RWPE2 (cell line): Measurements from ENCODE around the gene AMOTL1.

ENCODE experiments used
- ATAC-seq: fragments of 200-7000 bp; cut with Tn5 transposase; 3 replicates; pipeline ENCODE4 v1.9.1; 2021; ENCODE audit warnings: low read depth
- DNase-seq: peaks from one replicate; pipeline ENCODE4 v3.0.0-alpha.2; 2020; ENCODE audit warnings: low spot score
- H3K27ac ChIP-seq: fragments of 450-650 bp; 2 replicates; pipeline ENCODE4 v1.5.1; 2017; ENCODE audit warnings: mild to moderate bottlenecking; ENCODE audit not compliant: poor library complexity, severe bottlenecking
- H3K27me3 ChIP-seq: fragments of 250-450 bp; sonication (Bioruptor Pico); 2 replicates; pipeline ENCODE4 v1.5.1; 2021; ENCODE audit warnings: mild to moderate bottlenecking, moderate library complexity; ENCODE audit not compliant: insufficient read depth, poor library complexity, severe bottlenecking
- H3K36me3 ChIP-seq: fragments of 250-450 bp; sonication (Bioruptor Pico); 2 replicates; pipeline ENCODE4 v1.5.1; 2020; ENCODE audit warnings: low read depth, mild to moderate bottlenecking, moderate library complexity
- H3K4me1 ChIP-seq: fragments of 250-450 bp; sonication (Bioruptor Pico); 2 replicates; pipeline ENCODE4 v1.5.1; 2021; ENCODE audit warnings: mild to moderate bottlenecking, moderate library complexity; ENCODE audit not compliant: insufficient read depth, poor library complexity, severe bottlenecking
- H3K4me3 ChIP-seq: fragments of 250-450 bp; sonication (Bioruptor Pico); 2 replicates; pipeline ENCODE4 v1.5.1; 2021; ENCODE audit warnings: mild to moderate bottlenecking, moderate library complexity; ENCODE audit not compliant: severe bottlenecking
- H3K9me3 ChIP-seq: fragments of 250-450 bp; sonication (Bioruptor Pico); 2 replicates; pipeline ENCODE4 v1.5.1; 2021; ENCODE audit warnings: mild to moderate bottlenecking, moderate library complexity; ENCODE audit not compliant: severe bottlenecking
- TF ChIP-seq, protein P1 (sequence below): fragments of 450-650 bp; IDR thresholded peaks from one replicate; pipeline ENCODE4 v1.5.1; 2017; ENCODE audit warnings: mild to moderate bottlenecking, moderate library complexity; ENCODE audit not compliant: poor library complexity, severe bottlenecking

The AMOTL1 gene, protein sequence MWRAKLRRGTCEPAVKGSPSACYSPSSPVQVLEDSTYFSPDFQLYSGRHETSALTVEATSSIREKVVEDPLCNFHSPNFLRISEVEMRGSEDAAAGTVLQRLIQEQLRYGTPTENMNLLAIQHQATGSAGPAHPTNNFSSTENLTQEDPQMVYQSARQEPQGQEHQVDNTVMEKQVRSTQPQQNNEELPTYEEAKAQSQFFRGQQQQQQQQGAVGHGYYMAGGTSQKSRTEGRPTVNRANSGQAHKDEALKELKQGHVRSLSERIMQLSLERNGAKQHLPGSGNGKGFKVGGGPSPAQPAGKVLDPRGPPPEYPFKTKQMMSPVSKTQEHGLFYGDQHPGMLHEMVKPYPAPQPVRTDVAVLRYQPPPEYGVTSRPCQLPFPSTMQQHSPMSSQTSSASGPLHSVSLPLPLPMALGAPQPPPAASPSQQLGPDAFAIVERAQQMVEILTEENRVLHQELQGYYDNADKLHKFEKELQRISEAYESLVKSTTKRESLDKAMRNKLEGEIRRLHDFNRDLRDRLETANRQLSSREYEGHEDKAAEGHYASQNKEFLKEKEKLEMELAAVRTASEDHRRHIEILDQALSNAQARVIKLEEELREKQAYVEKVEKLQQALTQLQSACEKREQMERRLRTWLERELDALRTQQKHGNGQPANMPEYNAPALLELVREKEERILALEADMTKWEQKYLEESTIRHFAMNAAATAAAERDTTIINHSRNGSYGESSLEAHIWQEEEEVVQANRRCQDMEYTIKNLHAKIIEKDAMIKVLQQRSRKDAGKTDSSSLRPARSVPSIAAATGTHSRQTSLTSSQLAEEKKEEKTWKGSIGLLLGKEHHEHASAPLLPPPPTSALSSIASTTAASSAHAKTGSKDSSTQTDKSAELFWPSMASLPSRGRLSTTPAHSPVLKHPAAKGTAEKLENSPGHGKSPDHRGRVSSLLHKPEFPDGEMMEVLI

DNA sequence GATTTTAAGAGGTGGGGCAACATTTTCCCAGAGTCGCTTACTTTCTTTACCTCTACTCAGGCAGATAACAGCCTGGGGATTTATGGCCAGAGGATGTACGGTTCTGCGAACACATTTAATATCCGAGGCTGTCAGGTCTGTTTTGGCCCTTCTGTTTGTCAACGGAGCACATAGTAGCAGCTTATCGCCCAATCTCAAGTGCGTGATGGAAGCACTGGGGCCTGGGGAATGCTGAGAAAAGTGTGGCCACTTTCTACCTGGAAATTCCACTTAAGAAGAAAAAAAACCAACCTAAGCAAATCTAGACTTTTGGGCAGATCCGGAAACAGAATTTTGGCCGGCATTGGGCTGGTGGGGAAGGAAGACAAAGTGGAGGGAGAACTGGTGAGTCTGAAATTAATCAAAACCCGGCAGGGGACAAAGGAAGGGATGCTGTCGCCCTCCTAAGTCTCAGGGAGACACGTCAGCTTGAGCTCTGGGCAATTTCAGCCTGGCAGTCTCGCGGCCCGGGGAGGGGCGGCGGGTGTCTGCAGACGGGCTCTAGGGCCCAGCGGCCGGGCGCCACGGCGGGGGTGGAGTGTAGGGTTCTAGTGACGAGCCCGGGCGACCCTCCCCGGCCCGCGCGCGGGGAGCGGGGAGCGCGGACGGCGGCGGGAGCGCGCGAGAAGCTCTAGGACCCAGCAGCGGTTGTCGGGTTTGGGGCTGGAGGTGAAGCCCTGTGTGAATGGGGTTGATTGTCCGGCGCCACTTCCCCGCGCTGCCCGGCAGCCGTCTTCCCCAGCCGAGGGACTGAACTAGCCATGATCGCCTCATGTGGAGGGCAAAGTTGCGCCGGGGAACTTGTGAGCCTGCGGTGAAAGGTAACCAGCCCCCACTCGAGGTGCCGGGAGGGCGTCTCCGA lies at the start of gene AMOTL1:
Gene AMOTL1 (plus strand): TSS at position 656 of the 901 bp plus-strand sequence. CDS start 156 bp downstream, at position 812.
- H3K27ac ChIP-seq = peak within 1 kb of the TSS; percentile 90
- no peaks in the 10 kb centered on the region for H3K36me3 ChIP-seq
- no peaks in the 10 kb centered on the region for H3K9me3 ChIP-seq
- peak within 1 kb of the TSS; percentile 76 for H3K4me3 ChIP-seq
- H3K4me1 ChIP-seq = peaks cover 40% of the 10 kb centered on the region
- DNase-seq = peak; percentile 89
- TF ChIP-seq, protein P1, sequence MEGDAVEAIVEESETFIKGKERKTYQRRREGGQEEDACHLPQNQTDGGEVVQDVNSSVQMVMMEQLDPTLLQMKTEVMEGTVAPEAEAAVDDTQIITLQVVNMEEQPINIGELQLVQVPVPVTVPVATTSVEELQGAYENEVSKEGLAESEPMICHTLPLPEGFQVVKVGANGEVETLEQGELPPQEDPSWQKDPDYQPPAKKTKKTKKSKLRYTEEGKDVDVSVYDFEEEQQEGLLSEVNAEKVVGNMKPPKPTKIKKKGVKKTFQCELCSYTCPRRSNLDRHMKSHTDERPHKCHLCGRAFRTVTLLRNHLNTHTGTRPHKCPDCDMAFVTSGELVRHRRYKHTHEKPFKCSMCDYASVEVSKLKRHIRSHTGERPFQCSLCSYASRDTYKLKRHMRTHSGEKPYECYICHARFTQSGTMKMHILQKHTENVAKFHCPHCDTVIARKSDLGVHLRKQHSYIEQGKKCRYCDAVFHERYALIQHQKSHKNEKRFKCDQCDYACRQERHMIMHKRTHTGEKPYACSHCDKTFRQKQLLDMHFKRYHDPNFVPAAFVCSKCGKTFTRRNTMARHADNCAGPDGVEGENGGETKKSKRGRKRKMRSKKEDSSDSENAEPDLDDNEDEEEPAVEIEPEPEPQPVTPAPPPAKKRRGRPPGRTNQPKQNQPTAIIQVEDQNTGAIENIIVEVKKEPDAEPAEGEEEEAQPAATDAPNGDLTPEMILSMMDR = peak; percentile 29
- peak; percentile 82 for ATAC-seq
- H3K27me3 ChIP-seq = no peaks in the 10 kb centered on the region

DNA sequence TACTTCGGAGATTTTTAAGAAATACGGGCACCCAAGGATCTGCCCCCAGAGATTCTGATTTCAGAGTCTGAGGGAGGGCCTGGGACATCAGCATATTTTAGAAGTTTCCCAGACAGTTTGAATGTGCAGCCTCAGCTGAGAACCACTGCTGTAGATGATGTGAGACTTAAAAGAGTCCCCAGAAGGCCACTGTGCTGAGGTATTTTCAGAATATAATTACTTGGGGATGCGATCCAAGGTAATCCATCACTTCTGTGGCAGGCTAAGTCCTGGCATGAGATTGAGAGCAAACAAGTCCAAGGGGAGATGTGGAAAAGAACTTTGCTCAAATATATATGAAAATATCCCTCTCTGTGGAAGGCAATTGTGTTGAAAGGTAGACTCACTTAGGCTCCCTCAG lies 48.3 kb upstream of the AMOTL1 start:
- H3K27ac ChIP-seq = no peak overlapping the region

DNA sequence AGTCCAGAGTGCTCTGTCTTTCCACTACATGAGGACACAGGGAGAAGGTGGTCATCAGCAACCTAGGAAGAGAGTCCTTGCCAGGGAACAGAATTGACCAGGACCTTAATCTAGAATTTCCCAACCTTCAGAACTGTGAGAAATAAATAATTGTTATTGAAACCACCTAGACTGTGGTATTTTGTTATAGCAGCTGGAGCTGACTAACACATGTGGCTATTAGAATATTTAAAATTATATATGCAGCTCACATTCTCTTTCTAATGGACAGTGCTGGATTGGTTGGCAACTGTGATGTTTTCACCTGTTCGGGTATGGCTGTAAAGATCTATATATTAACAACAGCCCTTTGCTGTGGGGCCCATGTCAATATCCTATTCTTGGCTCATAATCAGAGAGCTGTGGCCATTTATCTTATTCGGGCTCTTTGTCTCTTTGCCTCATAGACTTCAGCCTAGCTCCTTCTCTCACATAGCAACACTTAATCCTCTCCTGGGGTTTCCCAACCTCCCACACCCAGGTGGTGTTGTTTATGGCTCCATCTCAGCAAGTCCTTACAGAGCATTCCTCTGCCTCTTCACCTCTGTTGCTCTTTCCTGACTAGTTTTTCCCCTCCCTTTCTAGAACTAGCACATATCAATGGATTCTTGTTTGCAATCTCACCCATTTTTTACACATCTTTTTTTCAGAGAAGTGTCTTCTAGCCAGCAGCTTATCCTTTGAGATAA lies 46.4 kb upstream of the AMOTL1 start:
- ATAC-seq (peak; percentile 78), DNase-seq (no peak)
- Histone ChIP-seq H3K9me3 (peaks cover 5% of the 10 kb centered on the region), H3K27ac (no peak overlapping the region), H3K4me1 (peaks cover 15% of the 10 kb centered on the region), H3K27me3 (no peaks in the 10 kb centered on the region), H3K4me3 (no peak overlapping the region), H3K36me3 (peaks cover 3% of the 10 kb centered on the region)
- TF ChIP-seq, protein P1 = no peak

More for the DNA sequence above, 48.3 kb upstream of the AMOTL1 start:
- no peaks in the 10 kb centered on the region for H3K27me3 ChIP-seq
- ATAC-seq (no peak), DNase-seq (no peak)
- TF ChIP-seq, protein P1 = no peak
- no peak overlapping the region for H3K4me3 ChIP-seq
- peaks cover 6% of the 10 kb centered on the region for H3K9me3 ChIP-seq
- peaks cover 8% of the 10 kb centered on the region for H3K36me3 ChIP-seq
- H3K4me1 ChIP-seq = peaks cover 15% of the 10 kb centered on the region

DNA sequence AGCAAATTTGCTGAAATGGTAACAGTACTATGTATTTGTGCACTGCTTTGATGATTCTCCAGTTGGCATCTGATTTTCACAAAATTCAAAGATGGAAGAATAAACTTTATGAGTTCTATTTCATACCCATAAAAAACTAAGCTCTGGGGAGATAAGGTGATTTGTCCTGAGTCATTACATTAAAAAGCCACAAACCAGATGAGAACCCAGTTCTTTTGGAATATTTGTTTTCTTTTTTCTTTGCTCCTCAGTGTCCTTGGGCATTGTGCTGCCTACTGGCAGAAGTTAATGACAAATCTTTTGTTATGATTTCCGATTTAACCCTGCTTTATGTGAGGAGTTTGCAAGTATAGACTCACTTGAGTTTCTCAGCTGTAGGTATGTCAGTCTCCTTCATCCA lies 45.4 kb upstream of the AMOTL1 start:
- Histone ChIP-seq H3K4me3 (no peak overlapping the region), H3K4me1 (peaks cover 20% of the 10 kb centered on the region), H3K27ac (no peak overlapping the region), H3K36me3 (peaks cover 3% of the 10 kb centered on the region), H3K27me3 (no peaks in the 10 kb centered on the region), H3K9me3 (no peaks in the 10 kb centered on the region)
- DNase-seq (no peak), ATAC-seq (no peak)
- TF ChIP-seq, protein P1 = no peak
